ENCODE data around the gene FRMPD1. TPM values are rescaled to one million over a fixed set of nuclear protein-coding genes. Genes with fewer than 3 reads are reported as not detected.

Gene FRMPD1
- total and polyA plus RNA-seq, 7 donors, result 0.16 to 0.71 (median 0.28) TPM; not detected in 2

- Histone ChIP-seq H3K27me3 (no peaks in the 10 kb centered on the region), H3K4me3 (no peak overlapping the region), H3K36me3 (no peaks in the 10 kb centered on the region), H3K9me3 (no peaks in the 10 kb centered on the region), H3K27ac (no peak overlapping the region), H3K4me1 (no peaks in the 10 kb centered on the region)
- intact Hi-C loops (cut with DNase I), result no loop called here
- TF ChIP-seq EP300 (IDR thresholded peaks at IDR 0.05), result no peak
- TF ChIP-seq POLR2A (IDR thresholded peaks at IDR 0.05), result no peak
- TF ChIP-seq CTCF (IDR thresholded peaks at IDR 0.05), result no peak
- TF ChIP-seq POLR2AphosphoS5 (IDR thresholded peaks at IDR 0.05), result no peak
- 84 to 91% methylated on average over 2 of the region's 2 CpGs for WGBS, 2 donors
- no peak for DNase-seq
Observed at GRCh38 chr9:37623267-37623666, 27.5 kb upstream of the FRMPD1 start.

- no peak overlapping the region for H3K4me3 ChIP-seq
- H3K36me3 ChIP-seq, result no peaks in the 10 kb centered on the region
- no peak for DNase-seq
- no peaks in the 10 kb centered on the region for H3K9me3 ChIP-seq
- intact Hi-C loops (cut with DNase I), result no loop called here
- no peak for TF ChIP-seq EP300 (IDR thresholded peaks at IDR 0.05)
- no peak for TF ChIP-seq CTCF (IDR thresholded peaks at IDR 0.05)
- no peak for TF ChIP-seq POLR2AphosphoS5 (IDR thresholded peaks at IDR 0.05)
- no peak for TF ChIP-seq POLR2A (IDR thresholded peaks at IDR 0.05)
- no peaks in the 10 kb centered on the region for H3K4me1 ChIP-seq
- WGBS, 2 donors, result 81 to 94% methylated on average over 1 of the region's 1 CpG
- H3K27ac ChIP-seq, result no peak overlapping the region
- H3K27me3 ChIP-seq, result no peaks in the 10 kb centered on the region
Observed at GRCh38 chr9:37624073-37624472, 26.7 kb upstream of the FRMPD1 start.

GRCh38 chr9:37625036-37625757 is 25.6 kb upstream of the FRMPD1 start:
- WGBS, 2 donors, result 59 to 75% methylated on average over 5 of the region's 5 CpGs
- H3K36me3 ChIP-seq, result no peaks in the 10 kb centered on the region

GRCh38 chr9:37625758-37626147 is 25.0 kb upstream of the FRMPD1 start:
- H3K9me3 ChIP-seq, result no peaks in the 10 kb centered on the region
- TF ChIP-seq EP300 (IDR thresholded peaks at IDR 0.05), result no peak
- TF ChIP-seq CTCF (IDR thresholded peaks at IDR 0.05), result no peak
- no peak for TF ChIP-seq POLR2A (IDR thresholded peaks at IDR 0.05)
- TF ChIP-seq POLR2AphosphoS5 (IDR thresholded peaks at IDR 0.05), result no peak
- WGBS, 2 donors, result 22 to 66% methylated on average over 12 of the region's 12 CpGs
- no peaks in the 10 kb centered on the region for H3K27me3 ChIP-seq
- no peak for DNase-seq
- intact Hi-C loops (cut with DNase I), result no loop called here
- H3K4me1 ChIP-seq, result no peaks in the 10 kb centered on the region
- no peak overlapping the region for H3K27ac ChIP-seq
- H3K4me3 ChIP-seq, result no peak overlapping the region
- no peaks in the 10 kb centered on the region for H3K36me3 ChIP-seq

More at GRCh38 chr9:37625036-37625757, 25.6 kb upstream of the FRMPD1 start:
- Histone ChIP-seq H3K4me1 (no peaks in the 10 kb centered on the region), H3K27ac (no peak overlapping the region), H3K9me3 (no peaks in the 10 kb centered on the region), H3K4me3 (no peak overlapping the region), H3K27me3 (no peaks in the 10 kb centered on the region)
- TF ChIP-seq POLR2A (IDR thresholded peaks at IDR 0.05) (no peak), EP300 (IDR thresholded peaks at IDR 0.05) (no peak), POLR2AphosphoS5 (IDR thresholded peaks at IDR 0.05) (no peak), CTCF (IDR thresholded peaks at IDR 0.05) (no peak)
- no peak for DNase-seq
- intact Hi-C loops (cut with DNase I), result no loop called here
